Fibroblast of lung (primary cell): ENCODE results near the gene STK4.

Experiments used
- EZH2 ChIP-seq: IDR thresholded peaks from 2 replicates; pipeline ENCODE4 v1.5.1; 2012; ENCODE audit warnings: low read length, control low read depth, mild to moderate bottlenecking; ENCODE audit errors: missing control alignments
- TF ChIP-seq, protein P1 (sequence below), 2 donors: IDR thresholded peaks in 1 of 2; conservative IDR thresholded peaks in 1 of 2; 1 replicate in 1 of 2; 2 replicates in 1 of 2; pipeline ENCODE4 v1.5.1; 2011 to 2012; ENCODE audit warnings: low read length in 2 of 2, control low read depth in 1 of 2, inconsistent platforms in 1 of 2, low read depth in 1 of 2, mild to moderate bottlenecking in 1 of 2

DNA sequence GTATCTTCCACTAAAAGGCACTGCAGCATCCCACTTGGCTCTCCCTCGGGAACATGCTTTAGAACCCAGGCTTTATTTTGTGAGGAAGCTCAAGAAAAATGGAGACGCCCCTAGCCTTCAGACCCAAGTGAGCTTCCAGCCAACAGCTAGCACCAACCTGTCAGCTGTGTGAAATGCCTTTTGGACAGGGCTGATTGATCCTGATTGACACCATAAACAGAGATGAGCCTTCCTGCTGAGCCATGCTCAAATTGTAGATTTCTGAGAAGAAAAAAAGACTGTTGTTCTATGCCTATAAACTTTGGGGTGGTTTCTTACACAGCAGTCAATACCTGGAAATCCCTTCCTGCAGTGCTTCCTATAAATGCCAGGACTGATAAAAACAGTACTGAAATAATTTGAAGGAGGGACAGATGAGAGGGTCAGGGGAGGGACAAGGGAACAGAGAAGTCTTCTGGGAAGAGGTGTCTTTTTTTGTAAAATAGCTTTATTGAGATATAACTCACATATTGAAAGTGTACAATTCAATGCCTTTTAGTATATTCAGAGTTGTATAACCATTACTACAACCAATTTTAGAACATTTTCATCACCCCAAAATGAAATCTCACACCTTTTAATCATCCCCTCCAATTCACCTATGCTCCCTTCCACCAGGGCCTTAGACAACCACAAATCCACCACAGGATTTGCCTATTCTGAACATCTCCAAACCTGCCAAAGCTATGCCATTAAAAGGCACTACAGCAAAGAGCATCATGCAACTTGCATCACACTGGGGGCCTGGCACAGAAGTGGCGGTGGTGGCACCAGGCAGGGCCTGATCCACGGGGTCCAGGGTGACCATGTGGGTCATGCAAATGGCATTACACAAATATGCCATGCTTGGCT is 2.7 kb upstream of the STK4 start:
- TF ChIP-seq, protein P1, sequence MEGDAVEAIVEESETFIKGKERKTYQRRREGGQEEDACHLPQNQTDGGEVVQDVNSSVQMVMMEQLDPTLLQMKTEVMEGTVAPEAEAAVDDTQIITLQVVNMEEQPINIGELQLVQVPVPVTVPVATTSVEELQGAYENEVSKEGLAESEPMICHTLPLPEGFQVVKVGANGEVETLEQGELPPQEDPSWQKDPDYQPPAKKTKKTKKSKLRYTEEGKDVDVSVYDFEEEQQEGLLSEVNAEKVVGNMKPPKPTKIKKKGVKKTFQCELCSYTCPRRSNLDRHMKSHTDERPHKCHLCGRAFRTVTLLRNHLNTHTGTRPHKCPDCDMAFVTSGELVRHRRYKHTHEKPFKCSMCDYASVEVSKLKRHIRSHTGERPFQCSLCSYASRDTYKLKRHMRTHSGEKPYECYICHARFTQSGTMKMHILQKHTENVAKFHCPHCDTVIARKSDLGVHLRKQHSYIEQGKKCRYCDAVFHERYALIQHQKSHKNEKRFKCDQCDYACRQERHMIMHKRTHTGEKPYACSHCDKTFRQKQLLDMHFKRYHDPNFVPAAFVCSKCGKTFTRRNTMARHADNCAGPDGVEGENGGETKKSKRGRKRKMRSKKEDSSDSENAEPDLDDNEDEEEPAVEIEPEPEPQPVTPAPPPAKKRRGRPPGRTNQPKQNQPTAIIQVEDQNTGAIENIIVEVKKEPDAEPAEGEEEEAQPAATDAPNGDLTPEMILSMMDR (conservative IDR thresholded peaks at IDR 0.05 in 1 of 2, IDR thresholded peaks at IDR 0.05 in 1 of 2; ENCODE audit: low read depth in 1 of 2, low read length in 2 of 2) = no peak
- no peak for TF ChIP-seq EZH2
